H1 (cell line): ENCODE measurements around the gene P3H4.

Source experiments
- CHD1 ChIP-seq: IDR thresholded peaks from 2 replicates; pipeline ENCODE4 v1.6.1; 2012; ENCODE audit warnings: low read depth, low read length, improper control_type of control experiment
- CREB1 ChIP-seq: IDR thresholded peaks from 2 replicates; pipeline ENCODE4 v1.6.1; 2012; ENCODE audit warnings: inconsistent platforms
- EP300 ChIP-seq, 2 experiments: IDR thresholded peaks; 1 replicate in 1 of 2; 2 replicates in 1 of 2; pipeline ENCODE4 v1.6.1; 2011 to 2012; ENCODE audit warnings: low read depth in 2 of 2, low read length in 2 of 2, mild to moderate bottlenecking in 2 of 2, borderline replicate concordance in 1 of 2, inconsistent platforms in 1 of 2, moderate library complexity in 1 of 2
- EZH2 ChIP-seq: fragments of 200-600 bp; sonication (generic); IDR thresholded peaks from 2 replicates; pipeline ENCODE4 v1.7.1; 2012; ENCODE audit warnings: low read depth, mild to moderate bottlenecking, moderate library complexity, low read length, inconsistent platforms; ENCODE audit not compliant: severe bottlenecking
- GABPA ChIP-seq: IDR thresholded peaks from 2 replicates; pipeline ENCODE4 v1.6.1; 2011; ENCODE audit warnings: mild to moderate bottlenecking, low read length, moderate library complexity, borderline replicate concordance; ENCODE audit not compliant: insufficient read depth
- JUN ChIP-seq: IDR thresholded peaks from 2 replicates; pipeline ENCODE4 v1.6.1; 2011; ENCODE audit warnings: low read depth, mild to moderate bottlenecking, improper control_type of control experiment, low read length
- PHF8 ChIP-seq: fragments of 200-600 bp; sonication (generic); conservative IDR thresholded peaks from 2 replicates; pipeline ENCODE4 v1.7.1; 2012; ENCODE audit warnings: low read depth, mild to moderate bottlenecking, inconsistent platforms, low read length, moderate library complexity
- POLR2A ChIP-seq, 2 experiments: IDR thresholded peaks; 1 replicate in 1 of 2; 2 replicates in 1 of 2; pipeline ENCODE4 v1.6.1; 2011; ENCODE audit warnings: low read depth in 2 of 2, low read length in 2 of 2, mild to moderate bottlenecking in 2 of 2; ENCODE audit errors: control extremely low read depth in 1 of 2
- POLR2AphosphoS5 ChIP-seq: IDR thresholded peaks from 2 replicates; pipeline ENCODE4 v1.6.1; 2011; ENCODE audit warnings: low read depth, low read length
- SIN3A ChIP-seq, 2 experiments: IDR thresholded peaks in 1 of 2; conservative IDR thresholded peaks in 1 of 2; 2 replicates each; pipeline ENCODE4 v1.6.1; 2011 to 2012; ENCODE audit warnings: low read length in 2 of 2, improper control_type of control experiment in 1 of 2, low read depth in 1 of 2, mild to moderate bottlenecking in 1 of 2
- SP2 ChIP-seq: IDR thresholded peaks from 2 replicates; pipeline ENCODE4 v1.6.1; 2012; ENCODE audit warnings: mild to moderate bottlenecking, low read length, inconsistent platforms
- TAF1 ChIP-seq: IDR thresholded peaks from 2 replicates; pipeline ENCODE4 v1.6.1; 2011; ENCODE audit warnings: mild to moderate bottlenecking, low read depth, low read length
- TBP ChIP-seq: IDR thresholded peaks from 2 replicates; pipeline ENCODE4 v1.6.1; 2011; ENCODE audit warnings: low read depth, low read length, improper control_type of control experiment
- TF ChIP-seq, protein P1 (sequence below), 3 experiments: IDR thresholded peaks; 1 replicate in 2 of 3; 2 replicates in 1 of 3; pipeline versions ENCODE4 v1.5.1 to v1.6.1; 2011; ENCODE audit warnings: low read length in 3 of 3, mild to moderate bottlenecking in 3 of 3, inconsistent platforms in 2 of 3, low read depth in 1 of 3, moderate library complexity in 1 of 3; ENCODE audit not compliant: insufficient read depth in 1 of 3; ENCODE audit errors: control extremely low read depth in 1 of 3

- no peak for TF ChIP-seq EZH2
- TF ChIP-seq, protein P1, sequence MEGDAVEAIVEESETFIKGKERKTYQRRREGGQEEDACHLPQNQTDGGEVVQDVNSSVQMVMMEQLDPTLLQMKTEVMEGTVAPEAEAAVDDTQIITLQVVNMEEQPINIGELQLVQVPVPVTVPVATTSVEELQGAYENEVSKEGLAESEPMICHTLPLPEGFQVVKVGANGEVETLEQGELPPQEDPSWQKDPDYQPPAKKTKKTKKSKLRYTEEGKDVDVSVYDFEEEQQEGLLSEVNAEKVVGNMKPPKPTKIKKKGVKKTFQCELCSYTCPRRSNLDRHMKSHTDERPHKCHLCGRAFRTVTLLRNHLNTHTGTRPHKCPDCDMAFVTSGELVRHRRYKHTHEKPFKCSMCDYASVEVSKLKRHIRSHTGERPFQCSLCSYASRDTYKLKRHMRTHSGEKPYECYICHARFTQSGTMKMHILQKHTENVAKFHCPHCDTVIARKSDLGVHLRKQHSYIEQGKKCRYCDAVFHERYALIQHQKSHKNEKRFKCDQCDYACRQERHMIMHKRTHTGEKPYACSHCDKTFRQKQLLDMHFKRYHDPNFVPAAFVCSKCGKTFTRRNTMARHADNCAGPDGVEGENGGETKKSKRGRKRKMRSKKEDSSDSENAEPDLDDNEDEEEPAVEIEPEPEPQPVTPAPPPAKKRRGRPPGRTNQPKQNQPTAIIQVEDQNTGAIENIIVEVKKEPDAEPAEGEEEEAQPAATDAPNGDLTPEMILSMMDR (IDR thresholded peaks at IDR 0.05; ENCODE audit: control extremely low read depth in 1 of 3, insufficient read depth in 1 of 3, low read depth in 1 of 3, low read length in 3 of 3): no peak
- no peak for TF ChIP-seq SIN3A (conservative IDR thresholded peaks at IDR 0.05 in 1 of 2, IDR thresholded peaks at IDR 0.05 in 1 of 2; ENCODE audit: low read depth in 1 of 2, low read length in 2 of 2)
- TF ChIP-seq TBP: no peak
- no peak for TF ChIP-seq GABPA
- no peak for TF ChIP-seq SP2
- TF ChIP-seq POLR2A (IDR thresholded peaks at IDR 0.05; ENCODE audit: control extremely low read depth in 1 of 2, low read depth in 2 of 2, low read length in 2 of 2): no peak
- TF ChIP-seq POLR2AphosphoS5: no peak
- TF ChIP-seq JUN: no peak
- TF ChIP-seq EP300 (IDR thresholded peaks at IDR 0.05; ENCODE audit: borderline replicate concordance in 1 of 2, low read depth in 2 of 2, low read length in 2 of 2): no peak
- no peak for TF ChIP-seq TAF1
- TF ChIP-seq CHD1: no peak
- TF ChIP-seq CREB1: no peak
- TF ChIP-seq PHF8: no peak
These were observed 11.8 kb upstream of the P3H4 start for GRCh38 chr17:41823580-41823979.
